HFF-Myc (cell line): Measurements from ENCODE around the gene SOX11.

Experiments
- DNase-seq: peaks from one replicate; pipeline ENCODE4 v3.0.0-alpha.2; 2011; ENCODE audit warnings: low read depth; ENCODE audit errors: extremely low read depth
- H3K4me3 ChIP-seq: replicated peaks from 2 replicates; pipeline ENCODE4 v1.5.1; 2011; ENCODE audit warnings: low read depth, mild to moderate bottlenecking, control low read depth, low read length
- TF ChIP-seq, protein P1 (sequence below): IDR thresholded peaks from 2 replicates; pipeline ENCODE4 v1.5.1; 2012; ENCODE audit warnings: mild to moderate bottlenecking, low read depth, low read length, control low read depth; ENCODE audit errors: missing control alignments

Gene SOX11

DNA sequence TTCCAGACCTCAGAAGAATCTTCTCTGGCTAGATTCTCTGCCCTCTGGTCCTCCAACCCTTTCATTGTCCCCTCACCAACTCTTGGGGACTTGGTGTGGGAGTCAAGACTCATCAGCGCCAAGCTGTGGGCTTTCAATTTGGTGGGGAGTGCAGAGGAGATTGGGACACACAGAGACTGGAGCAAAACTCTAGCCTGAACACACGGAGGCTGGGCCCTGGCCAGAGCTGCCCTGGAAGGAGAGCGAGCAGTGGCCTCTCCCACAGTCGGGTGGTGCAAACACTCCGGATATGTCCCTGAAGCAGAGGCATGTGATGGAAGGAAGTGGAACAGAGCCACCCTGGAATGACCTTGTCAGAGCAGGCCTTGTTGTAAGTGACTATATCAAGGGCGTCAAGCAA is 8.7 kb upstream of the SOX11 start:
- H3K4me3 ChIP-seq, result no peak overlapping the region
- no peak for DNase-seq
- TF ChIP-seq, protein P1, sequence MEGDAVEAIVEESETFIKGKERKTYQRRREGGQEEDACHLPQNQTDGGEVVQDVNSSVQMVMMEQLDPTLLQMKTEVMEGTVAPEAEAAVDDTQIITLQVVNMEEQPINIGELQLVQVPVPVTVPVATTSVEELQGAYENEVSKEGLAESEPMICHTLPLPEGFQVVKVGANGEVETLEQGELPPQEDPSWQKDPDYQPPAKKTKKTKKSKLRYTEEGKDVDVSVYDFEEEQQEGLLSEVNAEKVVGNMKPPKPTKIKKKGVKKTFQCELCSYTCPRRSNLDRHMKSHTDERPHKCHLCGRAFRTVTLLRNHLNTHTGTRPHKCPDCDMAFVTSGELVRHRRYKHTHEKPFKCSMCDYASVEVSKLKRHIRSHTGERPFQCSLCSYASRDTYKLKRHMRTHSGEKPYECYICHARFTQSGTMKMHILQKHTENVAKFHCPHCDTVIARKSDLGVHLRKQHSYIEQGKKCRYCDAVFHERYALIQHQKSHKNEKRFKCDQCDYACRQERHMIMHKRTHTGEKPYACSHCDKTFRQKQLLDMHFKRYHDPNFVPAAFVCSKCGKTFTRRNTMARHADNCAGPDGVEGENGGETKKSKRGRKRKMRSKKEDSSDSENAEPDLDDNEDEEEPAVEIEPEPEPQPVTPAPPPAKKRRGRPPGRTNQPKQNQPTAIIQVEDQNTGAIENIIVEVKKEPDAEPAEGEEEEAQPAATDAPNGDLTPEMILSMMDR, result no peak

DNA sequence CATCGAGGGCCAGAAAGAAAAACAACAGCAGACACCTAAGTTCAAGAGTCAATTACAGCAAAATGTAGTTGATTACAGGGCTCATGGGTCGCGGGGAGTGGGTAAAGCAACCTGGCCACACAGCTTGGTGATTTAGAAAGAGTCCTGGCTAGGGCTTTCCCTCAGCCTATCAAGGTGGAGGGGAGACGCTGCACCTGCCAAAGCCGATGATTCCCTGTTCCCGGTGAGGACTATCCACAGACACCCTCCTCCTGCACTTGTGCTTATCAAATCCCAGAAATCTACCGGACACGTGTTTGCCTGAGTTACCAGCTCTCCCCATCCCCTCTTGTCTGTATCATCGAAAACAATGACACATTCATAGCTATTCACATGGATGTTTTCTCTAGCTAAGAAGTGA is 7.0 kb upstream of the SOX11 start:
- TF ChIP-seq, protein P1, result no peak
- no peak for DNase-seq
- no peak overlapping the region for H3K4me3 ChIP-seq

DNA sequence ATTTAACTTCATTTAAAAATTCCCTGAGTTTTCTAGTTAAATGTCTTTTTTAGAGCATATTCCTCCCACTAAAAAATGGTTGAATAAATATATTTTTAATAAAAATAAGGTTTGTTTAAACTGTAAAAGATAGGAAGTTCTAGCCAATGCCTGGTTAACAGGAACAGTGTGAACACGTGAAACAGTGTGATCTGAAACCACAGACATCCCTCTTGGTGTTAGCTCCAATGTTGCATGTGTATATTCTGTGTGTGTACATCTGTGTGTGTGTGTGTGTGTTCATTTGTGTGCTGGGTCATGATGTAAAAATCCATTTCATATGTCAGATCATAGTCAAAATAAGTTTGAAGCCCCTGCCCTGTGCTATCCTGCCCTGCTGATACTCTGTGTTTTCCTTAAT is 6.1 kb upstream of the SOX11 start:
- no peak for DNase-seq
- TF ChIP-seq, protein P1, result no peak
- no peak overlapping the region for H3K4me3 ChIP-seq

DNA sequence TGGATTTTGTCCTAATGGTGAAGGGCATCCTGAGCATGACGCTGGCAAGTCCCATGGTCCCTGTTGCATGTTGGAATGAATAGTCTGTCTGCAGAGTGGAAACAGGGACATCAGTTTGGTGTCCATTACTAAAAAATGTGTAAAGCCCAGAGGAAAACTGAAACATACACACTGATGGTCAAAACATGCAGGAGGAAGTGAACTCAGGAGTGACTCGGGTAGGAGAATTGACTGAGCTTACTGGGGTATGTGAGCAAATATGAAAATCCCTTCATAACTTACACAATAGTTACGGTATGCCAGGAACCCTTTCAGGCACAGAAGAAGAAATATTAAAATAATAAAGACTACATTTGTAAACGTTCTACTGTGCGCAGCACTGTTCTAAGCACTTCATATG is 5.6 kb upstream of the SOX11 start:
- TF ChIP-seq, protein P1, result no peak
- no peak for DNase-seq
- no peak overlapping the region for H3K4me3 ChIP-seq

DNA sequence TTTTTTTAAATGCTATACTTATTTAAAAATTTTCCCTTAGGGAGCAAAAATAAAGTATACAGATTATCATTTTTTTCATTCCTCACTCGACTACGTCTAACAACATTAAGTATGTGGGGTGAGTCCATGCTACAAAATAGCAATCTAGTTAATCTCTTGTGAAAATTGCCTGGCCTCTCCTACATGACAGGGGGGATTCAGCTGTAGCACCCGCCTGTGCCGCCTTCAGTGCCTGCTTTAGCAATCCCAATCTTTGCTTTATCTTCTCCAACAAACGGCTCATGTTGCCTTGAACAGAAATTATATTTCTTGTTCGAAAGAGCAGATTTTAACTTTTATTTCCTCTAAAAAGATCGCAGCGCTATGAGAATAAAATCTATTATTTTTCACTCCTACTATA is 2.4 kb upstream of the SOX11 start:
- no peak overlapping the region for H3K4me3 ChIP-seq
- TF ChIP-seq, protein P1, result no peak
- DNase-seq, result no peak

DNA sequence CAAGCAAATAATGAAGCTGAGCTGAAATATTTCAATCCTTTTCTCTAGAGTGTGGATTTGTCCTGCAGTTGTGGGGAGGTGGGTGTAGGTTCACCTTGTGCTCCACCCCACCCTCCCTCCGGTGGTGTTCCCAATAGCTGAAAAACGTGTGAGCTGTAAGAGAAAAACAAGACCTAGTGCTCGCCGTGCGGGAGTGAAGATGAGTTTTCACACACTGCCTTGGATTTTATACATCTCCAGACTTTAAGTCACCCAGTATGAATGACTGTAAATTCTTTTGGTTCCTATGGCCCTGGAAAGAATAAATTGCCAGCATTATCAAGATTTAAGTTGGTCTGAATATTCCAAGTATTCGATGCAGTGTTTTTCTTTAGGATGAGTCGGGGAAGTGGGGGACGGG is 1.9 kb upstream of the SOX11 start:
- no peak for DNase-seq
- TF ChIP-seq, protein P1, result no peak
- H3K4me3 ChIP-seq, result peak overlapping the region; percentile 55; the same call in 1 of the 2 replicates

DNA sequence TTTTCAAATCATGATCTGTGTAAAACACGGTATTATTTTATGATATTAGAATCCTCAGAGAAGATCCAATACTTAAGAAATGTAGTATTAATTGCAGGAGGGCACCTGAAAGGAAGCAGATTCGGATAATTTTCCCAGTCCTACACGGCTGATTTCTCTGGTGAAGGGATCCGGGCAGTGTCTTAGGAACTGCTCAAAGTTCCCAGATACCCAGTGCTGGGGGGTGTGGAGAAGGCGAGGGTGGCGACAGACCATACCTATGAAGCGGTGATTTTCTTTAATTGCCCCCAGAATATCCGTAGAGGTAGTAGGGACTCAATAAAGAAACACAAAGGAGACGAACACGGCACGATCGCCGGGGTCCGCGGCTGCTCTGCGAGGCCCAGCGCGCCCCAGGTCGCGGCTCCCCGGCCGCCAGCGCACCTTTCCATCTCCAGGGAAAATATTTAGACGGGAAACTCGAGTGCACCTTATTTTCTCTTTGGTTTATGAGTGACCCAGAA is 1.4 kb upstream of the SOX11 start:
- no peak for DNase-seq
- peak overlapping the region; percentile 55 for H3K4me3 ChIP-seq
- TF ChIP-seq, protein P1, result no peak
